HG03196 (cell line): ENCODE measurements around the gene ZNG1B.
"Not testable (repeated sequence)": the region's sequence is repeated elsewhere in the genome, so short reads cannot be mapped to it uniquely, and the experiment has no call there.

Source experiments
- ATAC-seq: cut with Tn5 transposase; IDR thresholded peaks from one replicate; pipeline ENCODE4 v1.9.1; 2021; ENCODE audit not compliant: unreplicated experiment

Gene ZNG1B

DNA sequence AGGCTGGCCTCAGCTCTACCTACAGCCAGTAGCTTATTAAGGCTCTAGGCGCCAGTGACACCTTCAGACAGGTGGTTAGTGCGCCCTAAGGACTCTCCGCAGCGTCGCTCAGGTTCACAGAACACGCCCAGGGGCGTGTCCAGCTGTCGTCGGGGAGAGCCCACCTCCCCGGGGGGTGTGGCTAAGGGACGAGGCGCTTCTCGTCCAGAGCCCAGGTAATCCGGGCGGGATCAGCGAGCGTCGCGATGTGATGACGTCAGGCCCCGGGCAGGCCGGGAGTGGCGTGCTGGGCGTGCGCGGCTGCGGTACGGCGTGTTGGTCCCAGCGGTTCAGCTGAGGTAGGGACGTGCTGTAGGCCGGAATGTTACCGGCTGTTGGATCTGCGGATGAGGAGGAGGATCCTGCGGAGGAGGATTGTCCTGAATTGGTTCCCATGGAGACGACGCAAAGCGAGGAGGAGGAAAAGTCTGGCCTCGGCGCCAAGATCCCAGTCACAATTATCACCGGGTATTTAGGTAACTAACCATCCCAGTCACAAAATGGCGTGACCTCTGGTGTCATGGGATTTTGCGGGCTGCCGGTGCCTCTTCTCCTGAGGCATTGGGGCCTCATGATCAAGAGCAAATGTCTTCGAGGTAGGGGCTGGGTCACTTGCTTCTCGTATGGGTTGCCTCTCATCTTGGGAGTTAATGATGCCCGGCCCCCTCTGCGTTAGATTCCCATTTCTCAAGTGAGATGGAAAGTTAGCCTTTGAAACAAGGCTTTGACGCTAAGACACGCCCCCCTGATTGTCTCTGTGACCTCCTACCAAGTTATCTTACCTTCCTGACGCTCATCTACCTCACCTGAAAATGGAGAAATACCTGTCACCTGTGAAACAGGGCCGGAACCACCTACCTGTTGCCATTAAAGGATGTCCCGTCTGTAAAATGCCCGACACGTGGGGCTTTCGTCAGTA is at the start of gene ZNG1B:
ZNG1B (plus strand) TSS at position 184 of the 958 bp plus-strand sequence; CDS start at position 362, 178 bp downstream.
- not testable (repeated sequence) for ATAC-seq

DNA sequence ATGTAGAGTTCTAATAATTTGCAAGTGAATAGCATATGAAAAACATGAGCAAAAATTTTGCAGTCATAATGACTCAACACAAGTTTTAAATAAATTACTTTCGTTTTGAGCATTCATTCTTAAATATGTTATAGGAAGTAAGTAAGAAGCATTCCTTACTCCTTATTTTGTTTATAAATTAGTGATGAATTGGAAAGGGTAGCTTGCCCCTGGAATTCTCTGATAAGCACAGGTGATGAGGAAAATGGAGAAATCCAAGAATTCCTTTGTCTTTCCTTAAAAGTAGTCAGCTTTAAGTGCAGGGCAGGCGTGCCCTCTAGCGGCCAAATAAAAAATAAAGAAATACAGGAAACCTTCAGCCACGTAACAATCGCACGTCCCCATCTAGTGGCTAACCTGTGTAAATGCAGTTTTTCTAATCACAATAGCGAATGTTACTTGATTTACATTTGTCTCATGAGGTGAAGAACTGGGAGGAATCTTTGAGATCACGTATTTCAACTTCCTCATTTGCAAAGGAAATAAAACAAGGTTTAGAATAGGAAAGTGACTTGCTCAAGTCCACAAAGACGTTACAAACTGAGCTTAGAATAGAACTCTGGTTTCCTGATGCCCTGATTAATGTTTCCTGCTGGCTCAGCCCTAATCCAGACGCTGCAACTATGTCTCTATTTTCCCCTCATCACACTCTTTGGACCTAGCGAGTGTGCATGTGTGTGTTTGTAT is 47.2 kb upstream of the ZNG1B start:
- ATAC-seq = peak; percentile 84

DNA sequence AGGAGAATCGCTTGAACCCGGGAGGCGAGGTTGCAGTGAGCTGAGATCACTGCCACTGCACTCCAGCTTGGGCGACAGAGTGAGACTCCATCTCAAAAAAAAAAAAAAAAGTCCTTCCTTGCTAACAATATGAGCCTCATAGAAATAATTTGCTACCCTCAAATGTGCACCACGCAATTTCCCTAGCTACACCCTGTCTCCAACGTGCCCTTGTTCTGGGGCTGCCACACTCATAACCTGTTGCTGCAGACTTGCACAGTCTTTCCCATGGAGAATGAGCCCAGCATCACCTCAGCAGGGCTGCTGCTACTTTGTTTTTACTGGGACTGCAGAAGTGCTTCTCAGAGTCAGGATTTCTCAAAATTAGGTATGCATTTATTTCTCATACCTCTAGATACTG is 46.4 kb upstream of the ZNG1B start:
- no peak for ATAC-seq

DNA sequence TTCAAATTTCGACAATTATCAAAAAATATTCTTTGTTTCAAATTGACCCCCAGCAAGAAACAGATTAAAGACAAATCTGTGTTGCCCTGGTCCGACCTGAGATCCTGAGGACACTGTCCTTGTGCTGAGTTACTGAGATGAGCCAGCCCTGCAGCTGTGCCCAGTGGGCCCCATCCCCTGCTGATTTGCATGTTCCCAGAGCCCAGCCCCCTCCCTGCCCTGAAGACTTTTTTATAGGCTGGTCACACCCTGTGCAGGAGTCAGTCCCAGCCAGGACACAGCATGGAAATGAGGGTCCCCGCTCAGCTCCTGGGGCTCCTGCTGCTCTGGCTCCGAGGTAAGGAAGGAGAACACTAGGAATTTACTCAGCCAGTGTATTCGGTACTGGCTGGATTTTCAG is 31.4 kb upstream of the ZNG1B start:
- no peak for ATAC-seq

DNA sequence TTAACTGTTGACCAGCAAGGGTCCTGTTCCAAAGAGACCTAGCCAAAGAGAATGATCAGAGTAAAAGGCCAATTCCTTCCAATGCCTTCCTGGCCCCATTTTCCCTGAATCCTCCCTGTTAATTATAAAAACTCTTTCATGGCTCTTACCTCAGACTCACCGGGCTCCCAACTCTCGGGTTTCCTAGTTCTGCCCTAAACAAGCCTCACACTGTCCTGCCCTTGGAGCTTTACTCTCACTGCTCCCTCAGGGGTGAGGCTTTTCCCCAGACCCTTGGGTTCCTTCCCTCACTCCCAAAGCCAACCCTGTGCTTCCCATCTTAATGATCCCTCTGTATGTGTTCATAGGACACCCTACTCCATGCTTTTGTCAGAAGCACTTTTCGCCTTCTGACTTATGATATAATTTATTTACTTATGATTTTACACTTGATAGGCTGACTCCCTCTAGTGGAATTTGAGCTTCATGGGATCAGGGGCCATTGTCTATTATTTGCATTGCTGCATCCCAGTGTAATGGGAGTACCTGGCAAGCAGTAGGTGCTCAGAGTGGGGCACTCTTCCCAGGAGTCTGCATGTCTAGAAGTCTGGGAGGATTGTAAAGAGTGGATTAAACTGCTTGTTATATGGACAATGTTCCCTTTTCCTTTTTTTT is 29.9 kb upstream of the ZNG1B start:
- no peak for ATAC-seq

DNA sequence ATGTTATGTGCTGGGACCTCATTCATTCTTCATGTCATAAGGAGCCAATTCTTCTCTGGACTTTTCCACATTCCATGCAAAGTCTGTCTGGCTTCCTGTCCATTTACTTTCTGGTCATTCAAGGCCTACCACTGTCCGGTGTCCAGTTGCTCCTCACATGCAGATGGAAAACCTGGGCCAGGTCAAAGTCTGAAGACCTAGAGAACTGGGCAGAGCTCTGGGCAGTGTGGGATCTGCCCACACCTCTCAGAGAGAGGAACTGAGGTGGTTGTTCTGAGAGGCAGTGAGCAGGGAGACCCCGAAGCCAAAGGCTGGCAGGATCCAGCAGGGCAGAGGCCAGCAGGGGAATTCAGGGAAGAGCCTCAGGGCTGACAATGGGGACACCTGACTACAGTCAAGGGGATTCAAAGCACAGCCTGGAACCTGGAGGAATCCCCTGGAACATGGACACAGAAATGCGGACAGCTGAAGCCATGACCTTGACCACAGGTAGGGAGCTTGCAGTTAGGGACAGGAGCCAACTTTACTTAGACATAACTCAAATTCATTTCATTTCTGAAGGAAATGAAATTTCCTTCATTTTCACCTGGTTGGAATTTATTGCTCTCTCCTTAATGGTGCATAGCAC is 25.7 kb upstream of the ZNG1B start:
- ATAC-seq = not testable (repeated sequence)

DNA sequence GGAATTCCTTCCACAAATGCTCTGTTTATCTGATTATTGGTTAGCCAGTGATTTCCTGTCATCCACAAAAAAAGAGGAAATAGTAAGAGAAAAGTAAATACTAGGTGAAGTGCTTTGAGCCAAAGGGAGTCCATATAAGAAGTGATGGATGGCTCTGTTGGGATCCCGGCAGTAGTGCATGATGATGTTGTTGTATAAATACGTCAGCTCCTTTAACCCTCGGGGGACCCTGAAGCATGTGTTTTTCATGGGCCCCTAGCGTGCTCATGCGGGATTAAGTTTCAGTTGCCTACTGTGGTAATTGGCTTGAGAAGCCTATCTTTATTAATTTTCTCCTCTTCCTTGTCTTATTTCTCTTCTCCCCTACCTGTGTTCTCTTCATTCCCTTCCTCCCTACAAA is 24.7 kb upstream of the ZNG1B start:
- ATAC-seq = not testable (repeated sequence)

DNA sequence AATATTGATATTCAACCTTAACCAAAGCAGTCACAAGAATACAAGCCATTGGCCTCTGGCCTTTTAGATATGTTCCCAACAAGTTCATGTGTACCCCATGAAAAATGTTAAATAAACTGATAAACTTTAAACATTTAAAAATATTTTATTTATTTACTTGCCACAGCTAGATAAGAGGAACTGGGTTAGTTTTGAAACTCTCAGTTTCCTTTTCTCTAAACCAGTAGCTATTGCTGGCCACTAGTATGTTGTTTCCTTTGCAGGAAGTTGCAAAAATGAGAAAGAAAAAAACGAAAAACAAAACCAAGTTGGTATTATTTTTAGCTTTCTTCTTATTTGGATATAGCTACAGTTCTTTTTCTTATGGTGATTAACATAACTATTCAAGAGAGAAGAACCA is 5.7 kb upstream of the ZNG1B start:
- not testable (repeated sequence) for ATAC-seq

DNA sequence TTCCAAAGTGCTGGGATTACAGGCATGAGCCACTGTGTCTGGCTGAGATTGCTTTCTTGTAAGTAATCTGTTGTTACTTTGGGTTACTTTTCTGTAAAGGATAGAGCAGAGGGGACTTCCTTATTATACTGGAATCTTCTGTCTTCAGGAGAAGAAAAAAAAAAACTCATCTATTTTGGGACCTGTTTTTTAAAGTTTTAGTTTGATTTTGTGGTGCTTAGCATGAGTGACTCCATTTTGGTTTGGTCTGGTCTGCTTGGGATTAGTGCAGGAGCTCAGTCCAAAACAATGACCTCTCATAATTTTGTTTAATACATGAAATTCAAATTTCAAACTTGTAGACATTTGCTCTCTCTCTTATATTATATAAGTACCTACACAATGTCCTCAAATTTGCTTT is 4.0 kb upstream of the ZNG1B start:
- ATAC-seq = not testable (repeated sequence)

DNA sequence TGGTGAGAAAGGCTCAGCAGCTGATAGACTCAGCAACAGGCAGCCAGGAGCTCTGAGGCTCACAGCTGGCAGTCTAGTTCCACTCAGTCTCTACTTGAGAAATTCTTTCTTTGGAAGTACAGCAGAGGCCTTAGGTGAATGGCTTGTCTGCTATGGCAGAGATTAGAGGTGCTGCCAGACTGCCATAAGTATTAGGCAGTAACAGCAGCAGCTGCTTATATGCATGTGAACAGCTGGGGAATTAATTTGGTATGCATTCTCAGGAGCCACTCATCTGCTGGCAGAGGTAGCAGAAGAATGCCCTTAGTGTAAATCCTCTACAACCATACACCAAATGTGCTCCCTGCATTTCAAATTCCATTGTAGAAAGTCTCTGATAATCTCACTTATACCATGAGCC is 28.3 kb downstream of the ZNG1B start:
- not testable (repeated sequence) for ATAC-seq

DNA sequence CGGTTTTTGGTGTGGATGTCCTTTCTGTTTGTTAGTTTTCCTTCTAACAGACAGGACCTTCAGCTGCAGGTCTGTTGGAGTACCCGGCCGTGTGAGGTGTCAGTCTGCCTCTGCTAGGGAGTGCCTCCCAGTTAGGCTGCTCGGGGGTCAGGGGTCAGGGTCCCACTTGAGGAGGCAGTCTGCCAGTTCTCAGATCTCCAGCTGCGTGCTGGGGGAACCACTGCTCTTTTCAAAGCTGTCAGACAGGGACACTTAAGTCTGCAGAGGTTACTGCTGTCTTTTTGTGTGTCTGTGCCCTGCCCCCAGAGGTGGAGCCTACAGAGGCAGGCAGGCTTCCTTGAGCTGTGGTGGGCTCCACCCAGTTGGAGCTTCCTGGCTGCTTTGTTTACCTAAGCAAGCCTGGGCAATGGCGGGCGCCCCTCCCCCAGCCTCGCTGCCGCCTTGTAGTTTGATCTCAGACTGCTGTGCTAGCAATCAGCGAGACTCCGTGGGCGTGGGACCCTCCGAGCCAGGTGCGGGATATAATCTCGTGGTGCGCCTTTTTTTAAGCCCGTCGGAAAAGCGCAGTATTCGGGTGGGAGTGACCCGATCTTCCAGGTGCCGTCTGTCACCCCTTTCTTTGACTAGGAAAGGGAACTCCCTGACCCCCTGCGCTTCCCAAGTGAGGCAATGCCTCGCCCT is 39.3 kb downstream of the ZNG1B start:
- not testable (repeated sequence) for ATAC-seq

DNA sequence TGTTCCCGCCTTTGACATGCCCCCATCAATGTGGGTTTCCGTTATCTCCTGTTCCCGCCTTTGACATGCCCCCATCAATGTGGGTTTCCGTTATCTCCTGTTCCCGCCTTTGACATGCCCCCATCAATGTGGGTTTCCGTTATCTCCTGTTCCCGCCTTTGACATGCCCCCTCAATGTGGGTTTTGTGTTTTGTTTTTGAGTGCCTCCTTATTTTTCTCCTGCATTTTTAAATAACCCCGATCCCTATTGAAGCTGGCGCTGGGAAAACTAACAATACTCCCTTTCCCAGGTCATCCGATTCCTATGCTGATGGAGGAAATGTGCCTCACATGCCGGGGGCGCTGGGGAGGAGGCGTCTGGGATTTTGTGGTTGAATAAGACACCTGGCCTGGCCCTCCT is 59.0 kb downstream of the ZNG1B start:
- ATAC-seq = not testable (repeated sequence)

DNA sequence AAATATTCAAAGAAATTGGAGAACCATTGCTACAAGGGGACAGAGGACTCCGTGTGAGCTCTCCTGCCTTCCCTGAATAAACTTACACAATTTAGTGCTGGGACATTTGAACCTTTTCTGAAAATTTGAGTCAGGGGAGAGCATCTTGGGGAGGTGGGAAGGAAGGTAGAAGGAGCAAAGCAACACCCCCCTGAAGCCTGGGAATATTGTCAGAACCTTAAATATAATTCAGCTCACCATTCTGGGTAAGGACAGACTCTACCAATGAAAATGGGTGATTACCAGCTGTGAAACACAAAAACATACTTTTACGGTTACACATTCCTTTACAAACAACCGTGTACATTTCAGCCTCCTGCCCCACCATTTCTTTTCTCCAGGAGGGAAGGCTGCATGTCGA is 60.9 kb downstream of the ZNG1B start, which contains the start of gene FOXD4L1:
FOXD4L1 (plus strand) TSS at position 301 of the 400 bp plus-strand sequence. CDS start 592 bp downstream, outside the sequence.
- ATAC-seq = not testable (repeated sequence)

DNA sequence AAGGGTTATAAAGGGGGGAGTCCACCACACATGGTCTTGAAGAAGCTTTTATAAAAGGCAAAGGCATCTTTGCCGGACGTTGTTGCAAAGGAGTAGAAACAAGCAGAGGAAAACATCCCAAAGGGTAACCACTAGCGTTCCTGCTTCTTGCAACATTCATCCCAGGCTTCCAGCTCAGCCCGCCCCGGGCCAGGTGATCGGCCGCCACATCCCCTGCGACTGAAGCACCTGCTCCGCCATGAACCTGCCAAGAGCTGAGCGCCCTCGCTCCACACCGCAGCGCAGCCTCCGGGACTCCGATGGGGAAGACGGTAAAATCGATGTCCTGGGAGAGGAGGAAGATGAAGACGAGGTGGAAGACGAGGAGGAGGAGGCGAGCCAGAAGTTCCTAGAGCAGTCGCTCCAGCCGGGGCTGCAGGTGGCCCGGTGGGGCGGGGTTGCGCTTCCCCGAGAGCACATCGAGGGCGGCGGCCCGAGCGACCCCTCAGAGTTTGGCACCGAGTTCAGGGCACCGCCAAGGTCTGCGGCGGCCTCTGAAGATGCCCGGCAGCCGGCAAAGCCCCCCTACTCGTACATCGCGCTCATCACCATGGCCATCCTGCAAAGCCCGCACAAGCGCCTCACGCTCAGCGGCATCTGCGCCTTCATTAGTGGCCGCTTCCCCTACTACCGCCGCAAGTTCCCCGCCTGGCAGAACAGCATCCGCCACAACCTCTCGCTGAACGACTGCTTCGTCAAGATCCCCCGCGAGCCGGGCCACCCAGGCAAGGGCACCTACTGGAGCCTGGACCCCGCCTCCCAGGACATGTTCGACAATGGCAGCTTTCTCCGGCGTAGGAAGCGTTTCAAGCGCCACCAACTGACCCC is 61.8 kb downstream of the ZNG1B start:
- ATAC-seq = not testable (repeated sequence)

DNA sequence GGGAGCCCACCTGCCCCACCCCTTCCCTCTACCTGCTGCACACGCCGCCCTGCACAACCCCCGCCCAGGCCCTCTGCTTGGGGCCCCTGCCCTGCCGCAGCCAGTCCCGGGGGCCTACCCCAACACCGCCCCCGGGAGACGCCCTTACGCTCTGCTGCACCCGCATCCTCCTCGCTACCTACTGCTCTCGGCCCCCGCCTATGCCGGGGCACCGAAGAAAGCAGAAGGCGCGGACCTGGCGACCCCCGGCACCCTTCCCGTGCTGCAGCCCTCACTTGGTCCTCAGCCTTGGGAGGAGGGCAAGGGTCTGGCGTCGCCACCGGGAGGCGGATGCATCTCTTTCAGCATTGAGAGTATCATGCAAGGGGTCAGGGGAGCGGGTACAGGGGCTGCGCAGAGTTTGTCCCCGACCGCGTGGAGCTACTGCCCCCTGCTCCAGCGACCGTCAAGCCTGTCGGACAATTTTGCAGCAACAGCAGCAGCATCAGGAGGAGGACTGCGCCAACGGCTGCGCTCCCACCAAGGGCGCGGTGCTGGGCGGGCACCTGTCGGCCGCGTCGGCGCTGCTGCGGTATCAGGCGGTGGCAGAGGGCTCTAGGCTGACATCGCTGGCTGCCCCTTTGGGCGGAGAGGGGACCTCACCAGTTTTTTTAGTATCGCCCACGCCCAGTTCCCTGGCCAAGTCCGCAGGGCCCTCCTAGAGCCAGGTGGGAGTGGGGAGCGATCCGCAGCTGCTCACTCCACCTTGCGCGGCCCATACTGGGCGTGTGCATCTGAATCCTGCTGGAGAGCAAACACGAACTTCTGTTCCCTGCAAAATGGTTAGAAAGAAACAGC is 62.6 kb downstream of the ZNG1B start:
- ATAC-seq = not testable (repeated sequence)

DNA sequence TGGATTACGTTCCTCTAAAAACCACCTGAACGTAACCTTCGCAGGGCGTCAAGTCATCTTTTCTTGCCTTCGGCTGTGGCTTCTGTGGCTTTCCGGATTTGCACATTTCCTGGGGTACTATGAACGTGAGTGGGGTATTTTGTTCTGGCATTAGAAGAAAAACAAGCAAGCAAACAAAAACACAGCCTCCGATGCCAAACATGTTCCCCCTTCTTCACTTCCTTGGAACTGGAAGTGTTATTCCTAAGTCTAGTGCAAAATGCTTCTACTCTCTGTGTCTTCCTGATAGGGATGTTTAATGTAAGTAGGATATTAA is 63.2 kb downstream of the ZNG1B start:
- ATAC-seq = not testable (repeated sequence)

DNA sequence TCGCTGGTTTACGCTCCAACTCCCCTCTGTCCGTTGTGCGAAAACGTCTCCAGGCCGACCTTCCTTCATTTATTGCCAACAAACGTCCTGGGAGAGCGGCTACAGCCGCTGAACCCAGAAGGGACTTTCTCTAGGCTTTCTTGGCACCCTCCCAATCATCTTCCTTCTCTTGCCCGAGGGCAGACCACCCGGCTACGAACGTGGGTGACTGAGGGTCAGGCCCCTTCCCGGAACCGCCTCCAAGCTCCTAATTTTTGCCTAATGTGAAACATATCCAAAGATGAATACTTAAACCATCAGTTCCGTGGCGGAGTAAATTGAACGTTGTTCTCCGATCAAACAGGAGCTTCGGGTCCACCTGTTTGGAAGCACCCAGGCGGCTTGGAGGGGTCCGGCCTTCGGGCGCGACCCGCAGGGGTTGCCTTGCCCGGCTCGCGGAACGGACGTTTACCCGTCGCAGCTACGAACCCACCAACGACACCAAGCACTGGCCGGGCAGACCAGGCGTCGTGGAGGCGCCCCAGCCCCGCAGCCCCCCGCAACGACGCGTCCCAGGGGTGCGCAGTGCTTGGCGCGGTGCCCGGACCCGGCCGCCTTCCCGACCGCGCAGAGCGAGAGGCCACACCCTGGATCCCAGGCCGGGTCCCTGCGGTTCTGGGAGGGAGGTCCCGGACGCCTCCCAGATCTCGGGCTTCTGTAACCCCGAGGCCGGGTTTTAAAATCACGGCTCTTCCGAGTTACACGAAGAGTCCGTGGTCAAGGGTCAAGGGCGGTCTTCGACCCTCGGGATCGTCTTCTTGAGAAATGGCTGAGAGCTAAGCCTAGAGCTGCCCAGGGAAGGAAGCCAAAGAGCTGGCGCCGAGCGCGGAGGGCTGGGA is 65.0 kb downstream of the ZNG1B start:
- not testable (repeated sequence) for ATAC-seq
